Effector memory CD8-positive, alpha-beta T cell (primary cell): Measurements from ENCODE around the gene LRCOL1.
A peak's percentile ranks its signal among the peaks of the same experiment; 100 is the strongest.

Source experiments
- ATAC-seq: fragments of 150-1000 bp; cut with Tn5 transposase; replicated peaks from 2 replicates; pipeline ENCODE4 v1.10.0; 2021; ENCODE audit warnings: mild to moderate bottlenecking, moderate library complexity
- DNase-seq, 3 experiments: peaks; one replicate each; pipeline ENCODE4 v3.0.0; 2021
- H3K27ac Mint-ChIP-seq, 2 donors: one replicate each; pipeline ENCODE4 v1.8.0; 2022; ENCODE audit warnings: mild to moderate bottlenecking in 2 of 2, mixed read lengths in 2 of 2, moderate library complexity in 2 of 2
- H3K27me3 Mint-ChIP-seq, 2 donors: one replicate each; pipeline ENCODE4 v1.8.0; 2022; ENCODE audit warnings: mixed read lengths in 2 of 2
- H3K36me3 Mint-ChIP-seq: one replicate; pipeline ENCODE4 v1.8.0; 2022; ENCODE audit warnings: mild to moderate bottlenecking, moderate library complexity, mixed read lengths; ENCODE audit not compliant: insufficient read depth
- H3K4me1 Mint-ChIP-seq, 2 donors: one replicate each; pipeline ENCODE4 v1.8.0; 2022; ENCODE audit warnings: low read depth in 2 of 2, mixed read lengths in 2 of 2
- H3K4me3 Mint-ChIP-seq, 2 donors: one replicate each; pipeline ENCODE4 v1.8.0; 2022; ENCODE audit warnings: mild to moderate bottlenecking in 2 of 2, mixed read lengths in 2 of 2, moderate library complexity in 2 of 2
- H3K9me3 Mint-ChIP-seq, 2 donors: one replicate each; pipeline ENCODE4 v1.8.0; 2022; ENCODE audit warnings: mixed read lengths in 2 of 2

Gene LRCOL1

DNA sequence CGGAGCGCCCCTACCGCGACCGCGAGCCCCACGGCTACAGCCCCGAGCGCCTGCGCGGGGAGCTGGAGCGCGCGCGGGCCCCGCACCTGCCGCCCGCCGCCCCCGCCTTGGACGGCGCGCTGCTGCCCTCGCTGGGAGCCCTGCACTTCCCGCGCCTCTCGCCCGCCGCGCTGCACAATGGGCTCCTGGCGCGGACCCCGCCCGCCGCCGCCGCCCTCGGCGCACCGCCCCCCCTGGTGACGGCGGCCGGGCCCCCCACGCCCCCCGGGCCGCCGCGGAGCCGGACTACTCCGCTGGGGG is 27.0 kb downstream of the LRCOL1 start:
- Mint-ChIP-seq H3K4me3 (no peak overlapping the region), H3K36me3 (peaks cover 16% of the 10 kb centered on the region), H3K9me3 (no peaks in the 10 kb centered on the region), H3K4me1 (no peaks in the 10 kb centered on the region), H3K27ac (no peak overlapping the region), H3K27me3 (no peaks in the 10 kb centered on the region)
- DNase-seq (no peak), ATAC-seq (no peak)

DNA sequence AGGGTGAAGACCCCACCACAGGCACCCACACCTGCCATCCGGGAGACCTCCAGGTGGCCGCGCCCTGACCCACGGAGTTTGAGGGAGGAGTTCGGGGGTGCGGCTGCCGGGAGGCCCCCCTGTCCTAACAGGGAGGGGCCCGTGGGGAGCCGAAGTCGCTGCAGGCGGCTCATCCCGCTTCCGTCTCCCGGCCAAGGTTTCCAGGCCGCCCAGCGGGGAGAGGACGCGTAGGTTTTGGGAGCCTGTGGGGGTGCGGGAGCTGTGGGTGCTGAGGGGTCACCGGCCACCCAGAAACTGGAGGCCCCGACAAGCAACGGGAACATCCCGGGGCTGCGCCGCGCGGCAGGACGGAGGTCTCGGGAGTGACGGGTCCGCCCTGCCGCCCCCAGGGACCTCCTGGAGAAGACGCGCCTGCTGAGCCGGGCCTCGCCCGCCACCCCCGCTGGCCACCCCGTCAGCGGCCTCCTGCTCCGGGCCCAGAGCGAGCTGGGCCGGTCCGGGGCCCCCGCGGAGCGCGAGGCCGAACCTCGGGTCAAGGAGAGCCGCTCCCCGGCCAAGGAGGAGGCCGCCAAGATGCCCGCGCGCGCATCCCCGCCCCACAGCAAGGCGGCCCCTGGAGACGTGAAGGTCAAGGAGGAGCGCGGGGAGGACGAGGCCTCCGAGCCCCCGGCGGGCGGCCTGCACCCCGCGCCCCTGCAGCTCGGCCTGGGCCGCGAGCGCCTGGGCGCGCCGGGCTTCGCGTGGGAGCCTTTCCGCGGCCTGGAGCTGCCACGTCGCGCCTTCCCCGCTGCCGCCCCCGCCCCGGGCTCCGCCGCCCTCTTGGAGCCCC is 27.6 kb downstream of the LRCOL1 start:
- H3K9me3 Mint-ChIP-seq, result no peaks in the 10 kb centered on the region
- H3K4me1 Mint-ChIP-seq, result no peaks in the 10 kb centered on the region
- ATAC-seq (no peak), DNase-seq (no peak)
- no peak overlapping the region for H3K27ac Mint-ChIP-seq
- no peak overlapping the region for H3K4me3 Mint-ChIP-seq
- peaks cover 16% of the 10 kb centered on the region for H3K36me3 Mint-ChIP-seq
- no peaks in the 10 kb centered on the region for H3K27me3 Mint-ChIP-seq

DNA sequence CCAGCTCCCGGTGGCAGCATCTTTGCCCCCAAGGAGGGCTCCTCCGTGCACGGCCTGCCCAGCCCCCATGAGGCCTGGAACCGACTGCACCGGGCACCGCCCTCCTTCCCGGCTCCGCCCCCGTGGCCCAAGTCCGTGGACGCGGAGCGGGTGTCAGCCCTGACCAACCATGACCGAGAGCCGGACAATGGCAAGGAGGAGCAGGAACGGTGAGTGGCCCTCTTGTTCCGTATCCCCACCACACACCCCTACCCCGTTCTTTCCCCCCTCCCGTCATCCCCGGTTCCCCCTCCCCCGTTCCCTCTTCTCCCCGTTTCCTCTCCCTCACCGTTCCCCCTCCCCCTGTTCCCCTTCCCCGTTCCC is 28.3 kb downstream of the LRCOL1 start:
- Mint-ChIP-seq H3K36me3 (peaks cover 16% of the 10 kb centered on the region), H3K27ac (no peak overlapping the region), H3K4me3 (no peak overlapping the region), H3K27me3 (no peaks in the 10 kb centered on the region), H3K4me1 (no peaks in the 10 kb centered on the region), H3K9me3 (no peaks in the 10 kb centered on the region)
- ATAC-seq, result no peak
- DNase-seq, result no peak

DNA sequence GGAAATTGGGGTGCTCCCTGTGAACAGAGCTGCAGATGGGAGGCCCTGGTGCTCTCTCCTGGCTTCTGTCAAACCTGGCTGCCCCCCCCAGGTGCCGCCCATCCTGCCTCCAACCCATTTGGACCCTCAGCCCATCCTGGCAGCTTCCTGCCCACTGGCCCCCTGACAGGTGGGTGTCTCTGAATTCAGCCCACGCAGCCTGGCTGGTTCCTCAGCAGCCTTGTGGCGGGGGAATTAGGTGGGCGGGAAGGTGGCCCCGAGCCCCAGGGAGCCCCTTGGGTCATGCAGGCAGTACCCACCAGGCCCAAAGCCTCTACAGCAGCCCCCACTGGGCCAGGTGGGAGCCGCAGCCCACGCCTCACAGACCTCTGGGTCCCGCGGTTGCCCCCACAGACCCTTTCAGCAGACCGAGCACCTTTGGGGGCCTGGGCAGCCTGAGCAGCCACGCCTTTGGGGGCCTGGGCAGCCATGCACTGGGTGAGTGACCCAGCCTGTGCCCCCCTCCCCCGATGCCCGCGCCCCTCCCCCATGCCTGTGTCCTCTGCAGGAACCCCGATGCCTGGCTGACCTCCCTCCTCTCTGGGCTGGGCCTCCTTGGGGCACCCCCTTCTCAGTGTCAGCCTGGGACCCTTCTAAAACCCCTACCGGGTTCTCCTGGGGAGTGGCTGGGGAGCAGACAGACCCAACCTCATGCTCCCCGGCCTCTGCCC is 28.9 kb downstream of the LRCOL1 start:
- H3K27ac Mint-ChIP-seq, result no peak overlapping the region
- ATAC-seq, result no peak
- no peak for DNase-seq
- H3K9me3 Mint-ChIP-seq, result no peaks in the 10 kb centered on the region
- H3K36me3 Mint-ChIP-seq, result peaks cover 14% of the 10 kb centered on the region
- H3K4me1 Mint-ChIP-seq, result no peaks in the 10 kb centered on the region
- no peaks in the 10 kb centered on the region for H3K27me3 Mint-ChIP-seq
- H3K4me3 Mint-ChIP-seq, result no peak overlapping the region

DNA sequence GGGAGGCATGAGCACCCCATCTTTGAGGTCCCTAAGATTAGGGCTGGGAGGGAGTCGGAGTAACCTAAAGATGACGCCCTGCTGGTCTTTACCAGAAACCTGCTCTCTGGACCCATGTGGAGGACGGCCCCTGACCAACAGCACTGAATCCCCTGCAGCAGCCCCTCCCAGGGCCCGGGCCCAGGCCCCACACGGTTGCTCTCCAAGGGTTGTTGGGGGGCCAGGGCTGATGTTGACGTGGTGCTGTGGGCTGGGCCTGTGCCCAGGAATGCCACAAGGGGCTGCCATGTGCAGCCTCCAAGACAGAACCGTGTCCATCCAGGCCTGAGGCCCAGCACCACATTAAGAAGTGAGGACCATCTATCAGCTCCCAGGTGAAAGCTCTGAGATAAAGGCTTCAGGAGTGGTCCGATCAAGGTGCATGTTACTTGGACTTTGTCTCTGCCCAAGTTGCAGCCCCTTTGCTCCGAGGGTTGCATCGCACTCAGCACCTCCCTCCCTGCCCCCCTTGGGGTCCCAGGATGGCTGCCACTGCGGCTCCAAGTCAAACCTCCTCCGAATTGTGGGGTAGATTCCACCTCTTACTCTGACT is 29.6 kb downstream of the LRCOL1 start:
- no peak for DNase-seq
- no peak for ATAC-seq
- Mint-ChIP-seq H3K36me3 (peaks cover 16% of the 10 kb centered on the region), H3K4me3 (no peak overlapping the region), H3K27ac (no peak overlapping the region), H3K4me1 (no peaks in the 10 kb centered on the region), H3K27me3 (no peaks in the 10 kb centered on the region), H3K9me3 (no peaks in the 10 kb centered on the region)

DNA sequence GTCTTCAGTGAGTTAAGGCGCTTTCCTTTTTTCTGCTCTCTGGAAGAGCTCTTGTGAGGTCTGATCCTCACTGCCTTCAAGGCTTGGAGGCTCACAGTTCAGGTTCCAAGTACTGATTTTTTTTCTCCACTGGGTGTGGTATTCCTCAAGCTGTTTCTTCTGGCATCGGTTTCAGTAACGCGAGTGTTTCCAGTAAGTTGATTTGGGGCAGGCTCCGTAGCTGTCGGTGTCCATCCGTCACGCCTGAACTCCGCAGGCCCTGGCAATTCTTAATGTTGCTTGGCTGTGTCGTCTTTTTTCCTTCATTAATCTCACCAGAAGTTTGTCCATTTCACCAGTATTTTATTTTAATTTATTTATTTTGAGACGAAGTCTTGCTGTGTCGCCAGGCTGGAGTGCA is 30.6 kb downstream of the LRCOL1 start:
- Mint-ChIP-seq H3K27ac (no peak overlapping the region), H3K27me3 (no peaks in the 10 kb centered on the region), H3K4me3 (no peak overlapping the region), H3K36me3 (peaks cover 21% of the 10 kb centered on the region), H3K4me1 (peaks cover 0 to 4% of the 10 kb centered on the region in 2 donors), H3K9me3 (no peaks in the 10 kb centered on the region)
- ATAC-seq (no peak), DNase-seq (no peak)

DNA sequence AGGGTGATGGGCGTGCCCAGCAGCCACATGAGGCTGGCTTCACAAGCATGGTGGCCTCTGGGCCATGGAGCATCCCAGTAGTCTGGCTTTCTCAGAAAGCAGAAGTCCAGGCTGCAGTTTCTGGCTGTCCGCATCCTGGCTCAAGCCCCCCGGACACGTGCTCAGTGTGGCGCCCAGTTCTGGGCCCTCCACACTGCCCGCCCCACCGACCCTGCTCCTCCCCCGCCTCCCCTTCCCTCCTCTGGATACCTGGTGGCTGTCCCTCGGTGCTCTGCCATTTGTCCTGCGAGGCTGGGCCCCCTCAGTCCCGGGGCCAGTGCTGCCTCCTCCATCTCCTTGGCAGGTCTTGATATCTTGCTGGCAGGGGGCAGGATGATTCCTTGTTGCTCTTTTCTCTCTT is 31.6 kb downstream of the LRCOL1 start:
- ATAC-seq, result no peak
- no peak for DNase-seq
- no peaks in the 10 kb centered on the region for H3K9me3 Mint-ChIP-seq
- no peak overlapping the region for H3K4me3 Mint-ChIP-seq
- H3K36me3 Mint-ChIP-seq, result peaks cover 23% of the 10 kb centered on the region
- H3K27ac Mint-ChIP-seq, result no peak overlapping the region
- H3K27me3 Mint-ChIP-seq, result no peaks in the 10 kb centered on the region
- H3K4me1 Mint-ChIP-seq, result peaks cover 0 to 4% of the 10 kb centered on the region in 2 donors

DNA sequence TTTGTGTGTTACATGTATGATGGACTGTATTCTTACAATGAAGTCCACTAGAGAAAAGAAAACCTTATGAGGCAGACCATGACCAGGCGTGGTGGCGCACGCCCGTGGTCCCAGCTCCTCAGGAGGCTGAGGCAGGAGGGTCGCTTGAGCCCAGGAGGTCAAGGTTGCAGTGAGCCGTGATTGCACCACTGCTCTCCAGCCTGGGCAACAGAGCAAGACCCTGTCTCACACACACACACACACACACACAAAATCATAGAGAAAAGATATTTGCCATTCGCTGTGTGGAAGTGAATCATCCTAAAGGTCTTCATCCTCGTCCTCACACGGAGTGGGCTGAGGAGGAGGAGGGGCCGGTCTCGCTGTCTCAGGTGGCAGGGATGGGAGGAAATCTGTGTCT is 32.3 kb downstream of the LRCOL1 start:
- Mint-ChIP-seq H3K27ac (peak overlapping the region in 1 of 2 donors; percentile 49), H3K4me3 (no peak overlapping the region), H3K4me1 (peaks cover 0 to 4% of the 10 kb centered on the region in 2 donors), H3K27me3 (no peaks in the 10 kb centered on the region), H3K9me3 (no peaks in the 10 kb centered on the region), H3K36me3 (peaks cover 21% of the 10 kb centered on the region)
- ATAC-seq (no peak), DNase-seq (no peak)

DNA sequence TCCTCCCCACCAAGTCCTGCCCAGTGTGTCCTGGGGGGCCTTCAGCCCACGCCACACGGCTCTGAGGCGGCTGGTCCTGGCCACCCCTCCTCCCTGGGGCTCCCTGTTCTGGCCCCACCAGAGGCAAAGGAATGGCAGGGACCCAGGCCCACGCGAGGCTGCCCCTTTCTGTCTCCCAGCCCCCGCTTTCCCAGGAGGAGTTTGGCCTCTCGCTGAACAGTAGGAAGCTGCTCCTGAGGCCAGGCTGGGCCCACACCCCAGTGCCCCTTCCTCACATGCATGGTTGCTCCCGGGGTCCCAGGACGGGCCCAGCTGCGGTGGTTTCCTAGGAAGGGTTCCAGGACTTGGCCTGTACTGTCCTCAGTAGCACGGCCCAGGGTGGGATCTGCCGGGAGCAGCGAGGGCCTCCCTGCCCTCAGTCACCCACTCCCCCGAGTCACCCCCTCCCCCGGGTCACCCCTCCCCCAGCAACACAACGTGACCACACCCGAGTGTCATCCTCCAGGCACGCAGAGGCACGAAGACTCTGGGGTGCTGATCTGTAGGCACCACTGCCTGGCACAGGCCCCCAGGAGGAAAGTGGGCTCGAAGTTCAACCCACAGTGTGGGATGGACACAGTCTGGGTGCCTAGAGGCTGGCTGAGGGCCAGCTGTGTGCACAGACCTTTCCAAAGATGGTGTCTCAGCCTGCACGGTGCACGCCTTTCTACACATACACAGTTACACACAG is 33.0 kb downstream of the LRCOL1 start:
- Mint-ChIP-seq H3K4me1 (peaks cover 0 to 4% of the 10 kb centered on the region in 2 donors), H3K4me3 (no peak overlapping the region), H3K27me3 (no peaks in the 10 kb centered on the region), H3K27ac (no peak overlapping the region), H3K9me3 (no peaks in the 10 kb centered on the region), H3K36me3 (peaks cover 17% of the 10 kb centered on the region)
- ATAC-seq (no peak), DNase-seq (no peak)

DNA sequence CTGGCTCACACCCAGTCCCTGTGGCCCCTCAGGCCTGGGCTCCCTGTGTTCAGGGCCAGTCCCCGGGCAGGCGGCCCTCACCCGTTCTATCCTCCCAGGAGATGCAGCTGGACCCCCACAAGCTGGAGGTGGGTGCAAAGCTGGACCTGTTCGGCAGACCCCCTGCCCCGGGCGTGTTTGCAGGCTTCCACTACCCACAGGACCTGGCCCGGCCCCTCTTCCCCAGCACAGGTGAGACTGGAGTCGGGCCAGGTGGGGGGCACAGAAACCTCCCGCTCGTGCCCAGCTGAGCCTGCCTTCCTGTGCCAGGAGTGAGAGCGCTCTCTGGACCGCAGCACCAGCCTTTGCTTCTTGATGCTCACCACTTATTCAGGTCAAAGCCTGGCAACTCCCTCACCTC is 33.7 kb downstream of the LRCOL1 start:
- DNase-seq (no peak), ATAC-seq (no peak)
- peaks cover 0 to 4% of the 10 kb centered on the region in 2 donors for H3K4me1 Mint-ChIP-seq
- no peaks in the 10 kb centered on the region for H3K9me3 Mint-ChIP-seq
- peaks cover 17% of the 10 kb centered on the region for H3K36me3 Mint-ChIP-seq
- H3K27ac Mint-ChIP-seq, result no peak overlapping the region
- no peaks in the 10 kb centered on the region for H3K27me3 Mint-ChIP-seq
- no peak overlapping the region for H3K4me3 Mint-ChIP-seq

DNA sequence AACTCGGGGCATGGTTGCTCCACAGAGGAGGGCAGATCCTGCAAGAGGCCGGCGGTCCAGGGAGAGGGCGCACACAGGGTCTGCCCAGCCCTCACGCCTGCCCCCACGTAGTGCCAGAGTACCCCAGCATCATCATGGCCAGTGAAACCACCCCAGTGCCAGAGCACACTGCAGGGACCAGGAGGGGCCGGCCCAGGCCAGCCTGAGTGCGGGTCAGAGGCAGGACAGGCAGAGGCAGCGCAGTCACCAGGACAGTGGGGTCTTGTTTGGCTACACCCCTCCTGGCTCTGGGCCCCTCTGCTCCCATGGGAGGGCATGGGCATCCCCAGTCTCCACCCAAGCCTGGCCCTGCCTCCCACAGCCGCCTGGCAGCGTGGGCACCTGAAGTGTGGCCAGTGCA is 34.7 kb downstream of the LRCOL1 start:
- peaks cover 17% of the 10 kb centered on the region for H3K36me3 Mint-ChIP-seq
- DNase-seq (no peak), ATAC-seq (no peak)
- no peaks in the 10 kb centered on the region for H3K9me3 Mint-ChIP-seq
- peaks cover 0 to 4% of the 10 kb centered on the region in 2 donors for H3K4me1 Mint-ChIP-seq
- no peak overlapping the region for H3K27ac Mint-ChIP-seq
- H3K4me3 Mint-ChIP-seq, result no peak overlapping the region
- H3K27me3 Mint-ChIP-seq, result no peaks in the 10 kb centered on the region

DNA sequence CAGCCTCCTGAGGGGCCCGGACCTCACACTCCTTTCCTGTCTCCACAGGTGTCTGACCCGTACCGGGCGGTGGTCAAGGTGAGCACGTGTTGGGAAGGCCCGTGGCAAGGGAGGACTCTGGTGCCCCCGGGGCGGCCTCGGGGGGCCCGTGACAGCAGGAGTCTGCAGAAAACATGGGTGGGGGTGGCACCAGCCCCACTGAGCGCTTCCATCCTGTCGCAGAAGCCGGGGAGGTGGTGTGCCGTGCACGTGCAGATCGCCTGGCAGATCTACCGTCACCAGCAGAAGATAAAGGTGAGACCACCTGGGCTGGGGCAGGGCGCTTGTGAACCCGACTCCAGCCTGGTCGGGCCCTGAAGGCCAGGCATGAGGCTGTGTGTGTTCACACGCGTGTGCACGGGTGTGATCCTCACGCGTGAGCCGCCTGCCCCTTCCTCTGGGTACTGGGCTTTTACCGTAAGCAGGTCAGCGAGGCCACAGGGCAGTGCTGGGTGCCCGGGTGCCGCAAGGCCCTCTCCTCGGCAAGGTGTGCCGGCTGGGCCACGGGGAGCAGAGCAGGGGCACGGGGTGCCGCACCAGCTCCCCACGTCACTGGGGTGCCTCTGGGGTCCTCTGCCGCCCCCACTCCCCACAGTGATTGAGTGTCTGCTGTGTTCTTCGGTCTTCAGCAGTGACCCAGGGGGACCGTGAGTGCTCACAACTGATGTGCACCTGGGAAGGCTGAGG is 35.9 kb downstream of the LRCOL1 start:
- Mint-ChIP-seq H3K27me3 (no peaks in the 10 kb centered on the region), H3K9me3 (no peaks in the 10 kb centered on the region), H3K36me3 (peaks cover 15% of the 10 kb centered on the region), H3K4me3 (no peak overlapping the region), H3K4me1 (peaks cover 0 to 4% of the 10 kb centered on the region in 2 donors), H3K27ac (no peak overlapping the region)
- ATAC-seq (no peak), DNase-seq (no peak)
